A172 (cell line): Measurements from ENCODE around the gene DOK5. TPM values are rescaled to one million over a fixed set of nuclear protein-coding genes. Genes with fewer than 3 reads are reported as not detected.

Source experiments
- DNase-seq: peaks from one replicate; pipeline ENCODE4 v3.0.0-alpha.2; 2015; ENCODE audit warnings: low spot score
- total RNA-seq: library from RNA; depleted of rRNA; stranded (reverse); fragments of >200 nt; shearing (Covaris generic); gene quantifications from 2 replicates; pipeline ENCODE4 v1.2.3, GENCODE V29; 2014

The DOK5 gene
- total RNA-seq, 1 experiment from 2014 or later: not detected

DNA sequence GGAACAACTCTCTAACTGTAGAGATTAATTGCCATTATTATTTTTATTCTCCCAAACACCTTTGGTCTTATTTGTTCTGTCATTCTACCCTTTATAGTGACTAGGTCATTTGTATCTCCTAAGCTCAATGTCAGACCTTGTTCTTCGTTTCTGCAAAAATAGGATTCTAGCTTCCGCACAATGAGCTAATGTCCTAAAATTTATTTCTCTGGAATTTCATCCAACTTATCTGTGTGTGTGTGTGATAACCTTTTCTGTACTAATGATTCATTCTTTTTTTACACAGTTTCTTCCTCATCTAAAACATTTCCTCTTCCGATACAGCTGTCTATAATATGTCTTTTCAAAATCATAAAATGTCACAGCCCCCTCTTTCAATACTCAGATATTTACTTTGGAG, 84.5 kb downstream of the DOK5 start:
- no peak for DNase-seq

DNA sequence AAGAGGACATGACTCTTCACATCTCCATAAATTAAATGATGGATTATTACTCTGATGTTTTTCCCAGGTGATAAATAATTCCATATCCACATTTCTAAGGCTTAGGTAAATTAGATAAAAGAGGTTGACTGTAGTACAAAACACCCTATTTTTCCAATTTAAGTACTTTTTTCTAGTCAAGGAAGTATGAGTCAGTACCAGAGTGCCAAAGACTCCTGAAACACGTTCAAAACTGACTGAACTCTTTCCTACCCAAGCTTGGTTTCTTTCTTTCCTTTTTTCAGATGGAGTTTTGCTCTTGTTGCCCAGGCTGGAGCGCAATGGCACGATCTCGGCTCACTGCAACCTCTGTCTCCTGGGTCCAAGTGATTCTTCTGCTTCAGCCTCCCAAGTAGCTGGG, 85.0 kb downstream of the DOK5 start:
- no peak for DNase-seq

DNA sequence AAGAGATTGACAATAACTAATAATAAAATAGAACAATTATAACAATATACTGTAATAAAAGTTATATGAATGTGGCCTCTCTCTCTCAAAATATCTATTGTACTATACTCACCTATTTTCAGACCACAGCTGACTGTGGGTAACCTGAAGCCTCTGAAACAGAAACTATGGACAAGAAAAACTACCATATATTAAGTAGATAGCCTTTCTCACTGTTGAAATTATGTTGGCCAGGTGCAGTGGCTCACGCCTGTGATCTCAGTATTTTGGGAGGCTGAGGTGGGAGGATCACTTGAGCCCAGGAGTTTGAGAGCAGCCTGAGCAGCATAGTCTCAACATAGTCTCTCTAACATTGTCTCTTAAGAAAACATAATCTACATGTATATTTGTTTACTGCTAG, 89.9 kb downstream of the DOK5 start:
- DNase-seq: no peak

DNA sequence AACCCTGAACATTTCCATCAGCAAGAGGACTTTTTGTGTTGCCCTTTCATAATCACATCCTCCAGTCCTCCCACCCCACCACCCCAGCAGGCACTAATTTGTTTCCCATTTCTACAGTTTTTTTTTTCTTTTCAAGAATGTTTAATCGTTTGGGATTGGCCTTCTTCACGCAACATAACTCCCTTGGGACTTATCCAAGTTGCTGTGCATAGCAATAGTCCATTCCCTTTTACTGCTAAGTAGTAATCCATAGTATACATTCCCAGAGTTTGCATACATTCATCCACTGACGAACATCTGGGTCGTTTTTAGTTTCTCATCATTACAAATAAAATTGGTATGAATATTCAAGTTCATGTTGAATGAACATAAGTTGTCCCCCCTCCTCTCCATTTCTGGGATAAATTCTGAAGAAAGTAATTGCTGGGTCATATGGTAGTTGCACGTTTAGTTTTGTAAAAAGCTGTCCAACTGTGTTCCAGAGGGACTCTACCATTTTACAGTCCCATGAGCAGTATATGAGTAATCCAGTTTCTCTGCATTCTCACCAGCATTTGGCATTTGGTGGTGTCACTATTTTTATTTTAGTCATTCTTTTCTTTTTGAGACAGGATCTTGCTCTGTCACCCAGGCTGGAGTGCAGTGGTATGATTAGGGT, 90.8 kb downstream of the DOK5 start:
- DNase-seq: no peak

DNA sequence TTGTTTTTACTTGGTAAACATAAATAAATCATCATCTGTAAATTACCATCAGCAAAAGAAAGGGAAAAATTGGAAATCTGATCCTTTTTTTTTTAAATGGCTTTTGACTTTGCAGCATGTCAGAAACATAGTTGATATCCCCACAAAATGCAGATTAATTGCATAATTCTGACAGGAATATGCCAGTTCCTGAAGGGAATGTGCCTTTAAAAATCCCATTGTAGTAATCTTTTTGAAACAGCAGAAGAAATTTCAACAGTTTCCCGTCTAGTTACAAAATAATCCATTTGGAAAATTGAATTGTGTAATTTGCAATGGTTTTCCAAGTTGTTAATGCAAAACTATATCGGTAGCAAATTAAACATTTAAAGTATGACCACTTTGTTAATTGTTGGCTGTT, 95.2 kb downstream of the DOK5 start:
- no peak for DNase-seq

DNA sequence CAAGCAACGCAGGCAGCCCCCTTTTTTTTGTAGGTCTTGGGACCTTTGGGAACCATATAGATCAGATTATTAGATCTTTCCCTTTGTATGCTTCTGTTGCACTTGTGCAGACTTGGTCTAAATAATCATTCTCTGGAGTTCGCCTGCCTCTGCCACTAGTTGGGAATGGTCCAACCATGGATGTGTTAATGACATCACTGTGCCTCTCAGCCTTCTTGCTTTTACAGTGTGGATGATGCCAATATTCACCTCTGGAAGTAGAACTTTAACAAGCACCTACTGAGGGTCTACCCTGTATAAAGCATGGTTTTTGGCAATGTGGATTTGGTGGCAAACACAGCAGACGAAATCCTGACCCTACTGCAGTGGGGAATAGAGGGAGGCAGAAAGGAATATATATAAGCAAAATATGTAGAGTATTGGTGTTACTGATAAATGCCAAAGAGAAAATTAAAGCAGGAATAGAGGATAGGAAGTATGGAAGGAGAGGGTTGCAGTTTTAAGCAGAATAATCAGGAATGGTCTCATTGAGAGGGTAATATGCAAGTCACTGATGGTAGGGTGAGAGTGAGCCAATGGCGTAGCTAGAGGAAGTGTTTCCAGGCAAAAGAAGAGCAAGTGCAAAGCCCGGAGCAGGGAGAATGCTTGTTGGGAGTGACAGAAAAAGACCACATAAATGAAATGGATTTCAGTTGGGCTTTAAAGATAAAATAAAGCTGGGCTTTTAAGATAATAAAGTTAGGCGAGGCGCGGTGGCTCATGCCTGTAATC, 97.5 kb downstream of the DOK5 start:
- no peak for DNase-seq

DNA sequence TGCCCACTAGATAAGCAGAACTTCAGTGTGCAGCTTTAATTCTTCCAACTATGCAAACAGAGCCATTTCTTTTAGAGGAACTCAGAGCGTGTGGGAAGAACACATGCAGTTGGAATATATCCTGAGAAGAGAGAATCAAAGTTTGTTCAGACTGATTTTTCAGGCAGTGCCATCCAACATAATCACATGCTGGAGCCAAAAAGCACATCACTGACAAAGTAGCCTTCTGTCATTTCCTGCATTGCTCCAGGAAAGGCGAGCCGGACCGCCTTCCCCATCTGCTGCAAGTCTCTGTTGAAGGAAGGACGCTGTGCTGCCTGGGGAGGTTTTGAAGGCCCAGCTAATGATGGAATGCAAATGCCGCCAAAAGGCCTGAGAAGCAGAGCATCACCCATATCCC, 98.4 kb downstream of the DOK5 start:
- DNase-seq: no peak

DNA sequence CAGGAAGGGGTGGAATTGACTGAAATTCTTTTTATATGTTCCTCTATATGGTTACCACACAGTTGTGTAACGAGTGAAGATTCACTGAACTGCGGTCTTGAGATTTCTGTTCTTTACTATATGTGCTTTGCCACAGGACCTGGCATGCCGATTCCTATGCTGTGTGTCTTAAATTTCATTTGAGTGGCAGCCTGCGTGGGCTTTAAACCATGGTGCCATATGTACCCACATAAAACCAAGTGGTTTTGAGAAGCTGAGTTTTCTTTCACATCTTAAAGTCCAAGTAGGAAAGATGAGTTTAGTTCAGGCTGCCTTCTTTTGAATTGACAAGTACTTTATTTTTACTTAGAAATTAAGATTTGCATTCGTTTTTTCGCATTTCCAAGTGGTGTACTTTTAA, 101.1 kb downstream of the DOK5 start:
- no peak for DNase-seq

DNA sequence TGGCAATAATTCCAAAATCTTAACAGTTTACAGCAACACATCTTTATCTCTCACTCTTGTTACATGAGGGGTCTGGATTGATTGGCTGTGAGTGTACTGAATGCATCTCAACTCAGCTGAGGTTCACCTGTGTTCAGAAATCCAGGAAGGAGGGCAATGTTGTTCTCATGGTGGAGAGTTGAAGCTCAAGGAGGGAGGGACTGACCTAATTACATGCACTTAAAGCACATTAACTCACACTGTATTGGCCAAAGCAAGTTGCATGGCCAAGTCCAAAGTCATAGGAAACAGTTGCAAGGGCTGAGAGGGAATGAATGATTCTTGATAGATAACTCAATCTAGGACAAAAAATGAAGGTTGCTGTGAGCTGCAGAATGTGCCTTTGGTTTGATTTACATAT, 102.2 kb downstream of the DOK5 start:
- DNase-seq: no peak

DNA sequence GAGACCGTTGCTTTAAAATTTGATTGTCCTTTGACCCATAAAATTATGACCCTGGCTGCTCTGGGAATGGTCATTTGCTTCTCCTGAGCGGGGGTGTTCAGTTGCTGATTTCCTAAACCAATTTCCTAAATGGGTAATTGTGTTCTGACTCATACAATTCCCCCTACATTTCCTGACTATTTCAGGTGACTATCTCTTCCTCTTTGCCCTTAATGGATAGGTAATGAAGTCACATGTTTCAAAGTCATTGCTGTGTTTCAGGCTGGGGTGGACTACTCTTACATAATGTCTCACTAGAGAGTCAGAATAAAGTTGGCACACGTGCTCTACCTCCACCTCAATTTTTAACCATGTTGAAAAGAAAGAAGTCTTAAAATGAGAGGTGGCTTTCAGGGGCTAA, 109.8 kb downstream of the DOK5 start:
- DNase-seq: no peak

DNA sequence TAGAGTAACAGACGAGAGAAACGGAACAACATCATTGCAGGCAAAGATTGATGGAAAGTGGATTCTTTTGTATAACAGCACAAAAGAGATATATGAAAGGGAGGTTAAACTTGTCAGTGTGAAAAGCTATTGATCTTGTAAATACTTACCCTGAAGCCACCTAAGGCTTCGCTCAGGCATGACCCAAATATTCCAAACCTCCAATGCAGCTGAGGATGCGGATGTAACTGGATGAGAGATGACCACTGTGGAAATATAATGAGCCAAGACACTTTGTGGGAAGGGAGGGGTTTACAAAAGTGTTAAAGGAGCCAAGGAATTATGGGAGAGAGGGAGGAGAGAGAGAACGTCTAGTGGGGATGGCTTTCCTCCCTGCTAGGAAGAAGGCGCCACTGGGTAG, 112.0 kb downstream of the DOK5 start:
- DNase-seq: no peak

DNA sequence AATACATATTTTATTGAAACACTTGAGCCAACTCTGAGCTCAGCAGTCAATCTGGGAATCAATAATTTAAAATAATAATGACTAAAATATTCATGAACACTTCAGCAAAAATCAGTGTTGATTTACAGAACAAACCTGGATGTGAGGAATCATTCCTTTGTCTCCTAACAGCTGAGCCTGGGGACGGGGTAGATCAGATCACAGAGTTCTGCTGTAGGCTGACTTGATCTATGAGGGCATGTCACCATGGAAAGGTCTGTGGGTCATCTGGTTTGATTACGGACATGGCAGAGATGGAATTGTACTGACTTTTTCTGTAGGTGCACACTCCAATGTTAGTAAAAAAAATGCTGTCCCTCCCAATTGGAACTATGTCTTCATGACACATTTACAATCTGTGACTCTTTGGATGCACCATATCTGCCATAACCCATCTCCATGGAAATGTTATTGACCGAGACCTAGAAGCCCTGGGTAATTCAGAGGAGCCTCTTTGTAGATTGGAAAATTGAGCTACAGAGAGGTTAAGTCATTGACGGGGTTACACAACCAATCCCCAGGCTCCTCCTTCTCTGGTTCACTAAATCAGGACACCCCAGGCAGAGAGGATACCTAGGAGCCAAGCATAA, 114.1 kb downstream of the DOK5 start:
- DNase-seq: no peak

DNA sequence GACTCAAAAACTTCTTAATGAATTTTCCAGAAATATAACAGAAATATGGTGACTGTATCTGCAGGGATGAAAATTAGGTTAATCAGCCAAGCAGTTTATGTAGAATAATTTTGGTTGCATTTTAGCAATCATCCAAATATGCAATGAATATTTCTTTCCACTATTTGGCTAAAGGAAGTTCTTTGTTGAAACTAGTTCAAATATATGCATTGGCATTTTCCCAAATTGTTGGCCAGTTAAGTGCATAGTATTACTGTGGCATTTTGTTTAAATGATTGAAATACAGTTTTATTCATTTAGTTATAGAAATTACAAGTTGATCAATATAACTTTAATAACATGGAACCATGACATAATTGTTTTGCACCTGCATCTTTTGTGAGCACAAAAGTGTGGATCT, 115.5 kb downstream of the DOK5 start:
- no peak for DNase-seq

DNA sequence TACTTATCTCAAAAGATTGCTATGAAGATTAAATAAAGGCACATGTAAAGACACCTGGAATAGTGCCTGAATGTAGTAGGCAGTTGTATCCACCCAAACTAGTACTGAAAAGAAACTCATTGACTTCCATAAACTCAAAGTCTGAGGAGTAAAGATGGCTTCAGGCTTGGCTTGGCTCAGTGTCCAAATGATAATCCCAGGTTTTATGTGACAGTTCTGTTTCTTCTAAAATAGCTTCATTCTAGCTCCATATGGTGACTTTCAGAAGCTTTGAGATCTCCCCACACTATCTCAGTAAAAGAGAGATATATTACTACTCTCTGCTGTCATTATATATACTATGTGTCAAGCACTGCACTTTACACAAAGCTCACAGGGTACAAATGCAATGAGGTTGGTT, 121.3 kb downstream of the DOK5 start:
- no peak for DNase-seq

DNA sequence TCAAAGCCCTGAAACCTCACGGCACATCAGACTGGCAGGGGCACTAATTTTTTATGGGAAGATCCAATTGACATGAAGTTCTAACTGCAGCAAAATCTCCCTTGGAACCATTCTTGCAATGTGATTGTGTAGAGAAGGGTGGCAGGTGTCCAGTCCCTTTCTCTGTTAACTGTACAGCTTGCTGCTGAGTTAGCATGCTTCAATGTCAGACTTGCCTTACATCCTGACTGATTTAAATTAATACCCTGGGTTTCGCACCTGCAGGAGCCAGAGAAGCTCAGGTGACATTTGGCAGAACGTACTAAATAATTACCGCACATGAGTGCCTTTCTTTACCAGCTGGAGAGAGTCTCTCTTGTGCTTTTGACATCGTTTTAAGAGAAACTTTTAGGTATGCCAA, 123.0 kb downstream of the DOK5 start:
- no peak for DNase-seq

DNA sequence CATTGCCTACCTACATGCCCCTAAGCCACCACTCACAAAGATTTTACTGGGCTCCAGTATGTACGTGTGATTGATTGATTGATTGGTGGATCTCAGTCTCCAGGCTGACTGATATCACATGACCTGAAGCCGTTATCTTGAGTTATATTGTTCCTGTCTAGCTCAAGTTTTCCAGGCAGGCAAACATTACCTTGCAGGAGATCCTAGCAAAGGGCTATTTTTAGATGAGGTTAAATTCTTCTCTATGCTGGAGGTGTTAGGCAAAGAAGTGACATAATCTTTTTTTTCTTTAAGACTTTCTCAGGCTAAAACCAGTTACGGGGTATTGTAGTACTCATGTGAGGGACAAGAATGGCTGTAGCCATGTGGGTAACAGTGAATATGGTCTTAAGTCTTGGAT, 125.2 kb downstream of the DOK5 start:
- DNase-seq: no peak

DNA sequence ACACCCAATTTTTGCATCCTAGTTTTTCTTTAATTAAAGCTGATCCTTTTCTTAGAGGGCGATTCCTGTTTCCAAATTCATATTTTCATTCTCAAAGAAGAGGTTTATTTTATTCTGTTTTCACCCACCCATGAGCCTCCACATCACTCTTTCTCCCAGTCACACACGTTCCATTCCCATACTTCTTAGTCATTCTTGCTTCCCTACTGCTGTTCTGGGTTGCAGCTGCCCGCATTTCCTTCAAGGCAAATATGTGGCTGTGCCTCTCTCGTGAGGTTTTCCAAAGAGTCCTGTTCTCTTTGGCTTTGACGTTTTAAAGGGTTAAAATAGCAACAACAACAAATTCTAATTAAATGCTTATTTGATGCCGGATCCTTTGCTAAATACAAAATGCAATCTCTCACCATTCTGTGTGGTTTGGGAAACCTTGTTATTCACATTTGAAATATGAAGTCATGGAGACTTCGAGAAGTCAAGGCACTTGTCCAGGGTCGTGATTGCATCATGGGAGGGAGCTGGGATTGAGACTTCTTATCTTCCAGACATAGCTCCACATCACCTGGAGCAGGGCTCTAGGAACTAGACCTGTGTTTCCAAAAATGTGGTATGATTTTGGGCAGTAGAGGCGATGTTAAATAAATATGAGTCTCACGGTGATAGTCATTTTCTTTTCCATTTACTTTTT, 126.6 kb downstream of the DOK5 start:
- no peak for DNase-seq

DNA sequence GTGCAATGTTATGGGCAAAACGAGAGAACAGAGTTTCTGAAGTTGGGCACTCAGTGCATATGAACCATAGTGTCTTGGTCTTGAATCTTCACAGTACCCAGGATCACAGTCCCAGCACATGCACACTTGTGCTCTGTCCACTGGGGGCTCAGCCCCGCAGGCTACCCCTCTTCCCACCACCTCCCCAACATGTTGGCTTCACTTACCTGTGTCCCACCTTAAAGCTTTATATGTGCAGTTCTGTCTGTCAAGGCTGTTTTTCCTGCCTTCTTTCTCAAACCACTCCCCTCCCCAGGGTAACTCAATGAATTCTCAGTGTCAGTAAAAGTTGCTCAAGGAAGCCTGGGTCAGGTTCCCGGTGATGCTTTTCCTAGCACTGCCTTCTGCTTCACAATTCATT, 129.9 kb downstream of the DOK5 start:
- DNase-seq: no peak

DNA sequence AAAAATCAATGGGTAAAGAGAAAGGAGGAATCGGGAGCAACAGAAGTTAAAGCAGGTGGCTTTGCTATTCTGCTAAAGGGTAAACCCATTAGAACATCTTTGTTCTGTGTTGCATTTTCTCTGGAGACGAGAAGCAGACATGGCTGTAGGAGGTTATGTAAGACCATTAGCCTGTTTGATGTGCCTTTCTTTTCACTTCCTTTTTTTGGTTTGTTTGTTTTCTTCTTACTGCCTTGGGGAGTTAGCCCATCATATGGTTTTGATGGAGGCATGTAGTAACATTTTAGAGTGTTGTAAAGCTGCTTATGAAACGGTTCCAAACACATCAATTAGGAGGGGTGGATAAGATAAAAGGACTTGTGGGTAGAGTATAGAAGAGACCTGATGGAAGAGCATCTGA, 131.0 kb downstream of the DOK5 start:
- no peak for DNase-seq

DNA sequence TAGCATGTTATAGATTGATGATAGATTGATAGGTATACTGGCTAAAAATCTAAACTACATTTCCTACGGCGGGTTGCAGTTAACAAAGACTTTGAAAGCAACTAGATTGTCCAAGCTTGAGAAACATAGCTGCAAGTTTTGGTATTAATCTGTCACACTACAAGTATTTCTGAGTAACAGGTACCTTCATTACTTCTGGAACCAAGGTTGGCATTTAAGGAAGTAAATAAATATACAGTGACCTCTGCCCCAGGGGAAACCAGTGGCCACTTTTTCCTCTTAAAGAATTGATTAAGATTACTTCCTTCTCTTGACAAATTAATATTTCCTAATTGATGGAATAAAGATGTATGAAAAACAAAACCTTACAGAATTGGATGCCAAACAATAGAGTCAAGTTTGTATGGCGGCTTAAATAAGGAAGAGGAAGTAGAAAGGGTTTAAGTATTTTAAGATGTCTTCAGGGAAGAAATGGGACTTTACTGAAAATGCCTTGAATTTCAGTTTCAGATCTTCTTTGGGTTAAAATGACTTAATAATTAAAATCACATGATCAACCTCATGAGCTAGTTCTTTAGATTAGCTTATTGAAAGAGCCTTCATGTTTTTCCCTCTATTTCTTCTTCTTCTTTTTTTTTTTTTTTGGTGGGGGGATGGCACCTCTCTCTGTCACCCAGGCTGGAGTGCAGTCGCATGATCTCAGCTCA, 132.8 kb downstream of the DOK5 start:
- DNase-seq: no peak

DNA sequence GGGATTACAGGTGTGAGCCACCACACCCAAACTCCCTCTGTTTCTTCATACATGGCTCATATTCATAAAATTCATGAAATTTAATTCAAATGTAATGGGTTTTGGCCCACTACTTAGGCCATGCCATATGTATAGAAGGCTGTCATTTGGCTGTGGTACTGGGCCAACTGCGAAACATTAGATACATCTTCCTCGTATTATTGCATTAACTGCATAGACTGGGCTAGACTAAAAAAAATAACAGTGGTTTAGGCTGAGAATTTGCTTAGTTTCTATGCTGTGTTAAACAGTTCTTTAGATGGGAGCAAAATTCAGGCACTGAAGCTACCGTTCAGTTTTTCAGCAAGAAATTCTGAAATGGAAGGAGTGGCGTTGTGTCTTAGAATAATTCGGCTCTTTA, 133.6 kb downstream of the DOK5 start:
- no peak for DNase-seq
